ENCODE data around the gene MYLK. TPM values are rescaled to one million over a fixed set of nuclear protein-coding genes. Genes with fewer than 3 reads are reported as not detected.

Gene MYLK
- total and polyA plus RNA-seq, 9 of the 15 experiments (the other 6 are each of a cell fraction or from before 2014, with no cell fraction given) = 0.11 to 0.53 (median 0.18) TPM; not detected in 2

Small RNAs within 50 kb of the gene (small RNA-seq; reads per million reads assigned to genes)
- not detected for gene RF00392

Other genes starting within 250 kb of the MYLK start
- 38.7 and 39.0 TPM in 2 replicates for gene CCDC14, start 76.9 kb upstream of the MYLK start, total RNA-seq (2014; rRNA removed)
- gene CCDC14, start 76.9 kb upstream of the MYLK start, total RNA-seq (2014; rRNA removed; fragmentation: Illumina TruSeq; extraction: Trizol) = 56.2 and 57.3 TPM in 2 replicates
- gene CCDC14, start 76.9 kb upstream of the MYLK start, total RNA-seq (2015; rRNA removed; fragmentation: Illumina TruSeq; extraction: Trizol) = 53.2 and 64.7 TPM in 2 replicates
- gene CCDC14, start 76.9 kb upstream of the MYLK start, total RNA-seq (2021) = 39.2 and 42.2 TPM in 2 replicates
- 107 and 175 TPM in 2 replicates for gene CCDC14, start 76.9 kb upstream of the MYLK start, polyA plus RNA-seq (2011; rRNA removed)
- 57.4 and 77.6 TPM in 2 replicates for gene CCDC14, start 76.9 kb upstream of the MYLK start, polyA plus RNA-seq (2014; fragmentation: Illumina TruSeq; extraction: Trizol)
- 10 to 100 TPM; 18.6 to 30.9 TPM for gene CCDC14, start 76.9 kb upstream of the MYLK start, polyA plus RNA-seq (2014; fragmentation: Nextera tagmentation; extraction: Ambion mirVana)
- 56.9 and 73.6 TPM in 2 replicates for gene CCDC14, start 76.9 kb upstream of the MYLK start, polyA plus RNA-seq (2014; rRNA removed)
- gene ROPN1, start 107.8 kb upstream of the MYLK start, total RNA-seq (2014; rRNA removed) = not detected in 2 replicates
- gene ROPN1, start 107.8 kb upstream of the MYLK start, total RNA-seq (2014; rRNA removed; fragmentation: Illumina TruSeq; extraction: Trizol) = not detected in 2 replicates
- not detected in 2 replicates for gene ROPN1, start 107.8 kb upstream of the MYLK start, total RNA-seq (2015; rRNA removed; fragmentation: Illumina TruSeq; extraction: Trizol)
- gene ROPN1, start 107.8 kb upstream of the MYLK start, total RNA-seq (2021) = not detected in 2 replicates
- not detected in 2 replicates for gene ROPN1, start 107.8 kb upstream of the MYLK start, polyA plus RNA-seq (2011; rRNA removed)
- not detected in 2 replicates for gene ROPN1, start 107.8 kb upstream of the MYLK start, polyA plus RNA-seq (2014; fragmentation: Illumina TruSeq; extraction: Trizol)
- not detected for gene ROPN1, start 107.8 kb upstream of the MYLK start, polyA plus RNA-seq (2014; fragmentation: Nextera tagmentation; extraction: Ambion mirVana)
- not detected in 2 replicates for gene ROPN1, start 107.8 kb upstream of the MYLK start, polyA plus RNA-seq (2014; rRNA removed)
- gene KALRN, start 149.0 kb upstream of the MYLK start, total RNA-seq (2014; rRNA removed) = 3.3 and 8.2 TPM in 2 replicates
- gene KALRN, start 149.0 kb upstream of the MYLK start, total RNA-seq (2014; rRNA removed; fragmentation: Illumina TruSeq; extraction: Trizol) = 2.7 and 3.5 TPM in 2 replicates
- 1.6 and 2.0 TPM in 2 replicates for gene KALRN, start 149.0 kb upstream of the MYLK start, total RNA-seq (2015; rRNA removed; fragmentation: Illumina TruSeq; extraction: Trizol)
- 3.9 and 5.2 TPM in 2 replicates for gene KALRN, start 149.0 kb upstream of the MYLK start, total RNA-seq (2021)
- 3.2 and 5.6 TPM in 2 replicates for gene KALRN, start 149.0 kb upstream of the MYLK start, polyA plus RNA-seq (2011; rRNA removed)
- gene KALRN, start 149.0 kb upstream of the MYLK start, polyA plus RNA-seq (2014; fragmentation: Illumina TruSeq; extraction: Trizol) = 3.4 and 4.0 TPM in 2 replicates
- gene KALRN, start 149.0 kb upstream of the MYLK start, polyA plus RNA-seq (2014; fragmentation: Nextera tagmentation; extraction: Ambion mirVana) = under 1 TPM; 0.42 to 0.45 TPM
- gene KALRN, start 149.0 kb upstream of the MYLK start, polyA plus RNA-seq (2014; rRNA removed) = 3.4 and 4.6 TPM in 2 replicates

Measured in K562 (cell line).